HG03354 (cell line): Measurements from ENCODE around the gene LIPA.

Experiments
- ATAC-seq: cut with Tn5 transposase; IDR thresholded peaks from one replicate; pipeline ENCODE4 v1.9.1; 2021; ENCODE audit warnings: mild to moderate bottlenecking; ENCODE audit not compliant: unreplicated experiment, poor library complexity, severe bottlenecking

Gene LIPA

DNA sequence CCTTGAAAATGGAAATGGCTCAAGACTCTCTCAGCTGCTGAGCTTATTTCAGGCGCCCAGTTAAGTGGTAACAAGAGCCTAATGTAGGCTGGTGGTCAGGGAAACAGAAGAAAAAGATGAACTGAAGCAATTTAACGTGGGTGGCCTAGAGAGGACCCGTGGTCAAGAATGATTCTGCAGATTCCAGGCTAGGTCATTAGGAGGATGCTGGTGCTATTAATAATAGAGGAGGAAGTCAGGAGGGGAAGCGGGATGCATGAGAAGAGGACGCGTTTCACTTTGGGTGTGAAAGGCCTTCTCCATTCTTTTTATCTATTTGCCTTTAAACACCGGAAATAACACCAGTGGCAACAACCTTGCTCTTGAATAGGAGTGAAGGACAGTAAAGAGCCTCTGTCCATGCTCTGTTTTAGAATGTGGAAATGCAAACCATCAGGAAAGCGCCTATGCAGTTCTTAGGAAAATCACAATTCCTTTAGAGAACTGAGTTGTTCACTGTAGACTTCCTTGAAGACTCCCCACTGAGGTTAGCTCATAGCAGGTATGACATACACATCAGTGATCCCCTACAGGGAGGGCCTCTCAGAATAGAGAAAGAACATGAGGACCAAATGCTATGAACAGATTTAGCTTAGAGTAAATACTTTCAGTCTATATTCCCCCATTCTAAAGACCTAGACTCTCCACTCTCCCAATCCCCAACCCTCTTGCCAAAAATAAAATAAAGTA, 8.6 kb downstream of the LIPA start:
- no peak for ATAC-seq

DNA sequence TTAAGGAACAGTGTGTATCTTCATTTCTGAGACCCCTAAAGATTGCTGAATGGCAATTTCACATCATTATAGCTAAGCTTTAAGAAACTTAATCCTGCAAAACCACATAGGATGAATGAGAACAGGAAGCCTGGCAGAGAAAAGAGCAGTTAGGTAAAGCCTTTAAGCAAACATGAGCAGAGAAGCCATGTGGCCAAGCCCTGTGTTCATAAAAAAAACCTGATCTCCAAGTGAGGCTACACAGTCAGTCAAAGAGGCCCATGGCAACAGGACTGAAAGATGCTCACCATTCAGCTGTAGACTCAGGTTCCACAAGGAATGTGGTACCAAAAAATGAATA, 9.3 kb downstream of the LIPA start:
- no peak for ATAC-seq

DNA sequence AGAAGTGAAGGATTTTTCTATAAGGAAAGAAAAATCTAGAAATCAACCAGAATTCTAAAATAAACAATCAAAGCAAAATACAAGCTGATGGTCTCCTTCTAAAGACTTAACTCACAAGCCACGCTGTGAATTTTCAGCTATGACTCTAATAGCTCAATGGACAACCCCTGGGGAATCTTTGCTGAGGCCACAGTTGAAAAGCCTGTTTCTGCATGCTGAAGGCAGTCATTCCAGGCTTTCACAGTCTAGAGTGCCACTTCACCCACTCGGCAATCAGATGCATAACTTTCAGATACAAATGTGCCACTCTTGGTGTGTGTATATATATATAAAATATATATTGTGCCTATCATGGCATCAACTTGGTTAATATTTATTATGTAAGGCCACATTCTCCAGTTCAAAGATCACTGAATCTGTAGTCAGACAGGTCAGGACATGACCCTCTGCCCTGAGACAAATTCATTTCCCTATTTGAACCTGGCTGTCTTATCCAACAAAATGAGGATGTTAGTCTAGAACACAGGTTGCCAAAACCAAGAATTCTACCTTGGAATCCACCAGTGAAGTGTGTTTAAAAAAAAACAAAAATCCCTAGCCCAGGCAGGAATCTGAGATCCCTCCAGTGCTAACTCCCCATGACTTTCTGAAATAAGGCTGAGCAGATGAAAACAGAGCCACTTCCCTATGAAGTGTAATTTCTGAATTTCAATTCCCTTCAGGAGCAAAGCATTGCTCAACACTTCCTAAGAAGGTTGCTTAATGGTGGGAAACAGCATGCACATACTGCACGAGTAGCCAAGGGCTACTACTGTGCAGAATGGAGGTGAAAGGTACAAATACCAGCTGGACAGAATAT, 9.9 kb downstream of the LIPA start:
- peak; percentile 34 for ATAC-seq

DNA sequence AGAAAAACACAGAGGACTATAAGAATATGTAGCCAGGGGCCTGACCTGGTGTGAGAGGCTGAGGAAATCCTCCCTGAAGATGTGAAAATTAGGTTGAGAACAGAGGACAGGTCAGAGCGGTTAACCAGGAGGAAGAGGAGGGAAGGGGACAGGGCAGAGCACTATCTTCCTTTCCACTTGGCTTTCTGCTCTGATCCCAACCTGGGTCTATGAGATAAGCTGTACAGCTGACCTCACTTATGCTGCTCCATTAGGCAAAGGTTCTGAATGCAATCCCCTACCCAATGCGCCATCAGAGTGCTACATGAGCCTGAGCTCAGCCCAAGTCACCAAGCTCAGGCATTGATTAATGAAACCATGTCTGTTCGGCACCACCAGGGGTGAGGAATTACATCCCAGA, 10.5 kb downstream of the LIPA start:
- ATAC-seq = no peak

DNA sequence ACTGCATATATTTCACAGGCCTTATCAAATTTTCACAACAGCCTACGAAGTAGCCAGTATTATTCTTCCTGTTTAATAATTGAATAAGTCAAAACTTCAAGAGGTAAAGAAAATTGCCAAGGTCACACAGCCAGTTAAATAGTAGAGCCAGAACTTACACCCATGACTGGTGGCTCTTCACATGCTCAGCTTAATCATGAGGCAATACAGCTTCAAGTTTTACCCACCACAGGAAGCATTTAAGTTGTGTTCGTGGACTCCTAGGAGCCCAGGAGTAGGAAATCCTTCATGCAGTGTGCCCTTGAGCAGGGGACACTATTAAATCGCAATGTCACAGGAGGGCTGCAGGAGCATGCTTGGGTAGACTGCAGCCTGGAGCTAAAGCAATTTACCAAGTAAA, 11.1 kb downstream of the LIPA start:
- no peak for ATAC-seq

DNA sequence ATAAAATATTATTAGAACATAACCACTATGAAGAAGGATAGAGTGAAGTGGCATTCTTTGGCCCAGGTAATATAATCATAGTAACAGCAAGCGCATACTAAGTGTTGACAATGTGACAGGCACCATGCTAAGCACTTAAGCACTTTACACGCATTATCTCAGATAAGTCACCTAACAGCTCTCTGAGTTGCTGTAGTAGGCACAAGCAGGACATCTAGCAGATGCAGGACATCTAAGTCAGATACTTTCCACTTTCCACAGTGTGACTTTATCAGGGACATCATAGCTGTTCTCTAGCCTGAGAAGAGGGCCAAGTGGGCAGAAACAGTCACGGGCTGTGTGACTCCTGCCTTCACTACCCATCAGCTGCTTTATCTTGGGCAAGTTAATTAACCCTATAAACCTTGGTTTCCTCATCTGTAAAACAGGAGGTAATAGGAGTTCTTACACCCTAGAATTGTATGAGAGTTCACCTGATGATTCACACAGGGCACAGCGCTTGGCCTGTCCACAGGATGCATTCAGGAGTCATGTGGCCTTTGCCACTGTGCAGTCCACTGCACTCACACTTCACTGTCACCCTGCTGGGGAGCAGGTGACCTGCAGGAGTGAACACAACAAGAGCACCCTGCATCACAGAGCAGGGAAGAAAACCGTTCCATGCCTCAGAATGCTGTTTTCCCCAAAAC, 12.5 kb downstream of the LIPA start:
- no peak for ATAC-seq

DNA sequence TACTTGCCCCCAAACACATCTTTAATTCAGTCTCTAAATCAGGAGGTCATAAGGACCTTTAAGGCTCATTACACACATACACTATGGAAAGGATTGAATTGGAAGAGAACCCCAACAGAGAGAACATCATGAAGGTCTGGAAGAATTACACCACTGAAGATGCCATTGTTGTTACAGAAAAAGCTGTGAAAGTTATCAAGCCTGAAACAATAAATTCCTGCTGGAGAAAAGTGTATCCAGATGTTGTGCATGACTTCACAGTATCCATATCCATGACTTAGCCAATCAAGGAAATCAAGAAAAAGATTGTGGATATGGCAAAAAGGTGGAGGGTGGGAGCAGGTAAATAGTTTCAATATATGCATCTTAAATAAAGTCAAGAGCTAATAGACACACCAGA, 13.7 kb downstream of the LIPA start:
- no peak for ATAC-seq

DNA sequence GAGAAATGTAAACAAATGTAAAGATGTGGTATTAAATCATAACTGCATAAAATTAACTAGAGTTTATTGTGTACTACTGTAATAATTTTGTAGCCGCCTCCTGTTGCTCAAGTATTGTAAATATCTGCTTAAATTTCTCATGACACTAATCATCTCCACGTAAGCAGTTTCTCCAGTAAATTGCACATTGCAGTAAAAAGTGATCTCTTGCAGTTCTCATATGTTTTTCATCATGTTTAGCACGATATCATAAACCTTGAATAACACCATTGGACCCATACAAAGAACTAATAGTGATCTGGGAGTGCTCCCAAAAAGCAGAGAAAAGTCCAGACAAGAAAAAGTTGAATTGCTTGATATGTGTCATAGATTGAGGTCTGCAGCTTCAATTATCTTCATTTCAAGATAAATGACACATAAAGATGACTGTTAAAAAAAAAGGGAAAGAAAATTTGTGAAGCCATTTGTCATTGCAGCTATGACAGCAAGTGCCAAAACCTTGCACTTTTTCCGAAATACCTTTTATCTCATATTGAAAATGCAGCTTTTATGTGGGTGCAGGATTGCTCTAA, 15.3 kb downstream of the LIPA start:
- ATAC-seq = no peak

DNA sequence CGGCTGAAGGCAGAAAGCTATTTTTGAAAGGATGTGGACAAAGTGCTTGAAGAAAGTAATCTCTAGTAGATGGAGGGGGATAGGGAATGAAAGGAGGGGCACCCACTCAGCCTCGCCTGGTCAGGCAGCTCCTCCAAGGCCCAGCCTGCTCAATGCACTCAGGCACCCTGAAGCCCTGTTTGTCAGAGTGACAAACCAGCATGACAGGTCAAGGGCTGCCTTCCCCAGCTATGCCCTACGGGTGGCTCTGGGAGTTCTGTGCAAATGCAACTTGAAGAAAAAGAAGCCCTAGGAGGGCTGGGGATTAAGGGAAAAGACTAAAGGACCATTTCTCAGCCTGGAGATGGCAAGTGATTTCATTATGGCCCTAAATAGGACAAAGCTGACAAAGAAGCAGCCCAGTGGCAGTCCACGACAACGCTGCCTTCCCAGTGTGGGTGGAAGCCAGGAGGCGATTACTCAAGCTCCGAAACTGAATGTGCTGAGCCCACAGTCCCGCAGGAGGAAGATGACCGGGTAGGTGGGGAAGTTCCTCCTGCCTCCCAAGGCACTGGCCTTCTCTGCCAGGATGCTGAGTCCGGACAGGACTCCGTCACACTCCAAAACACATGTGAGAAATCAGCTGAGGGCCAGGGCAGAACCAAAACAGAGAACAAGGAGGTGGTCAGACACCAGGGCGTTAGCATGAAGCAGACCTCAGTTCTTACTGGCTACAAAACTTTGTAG, 16.3 kb downstream of the LIPA start:
- ATAC-seq = no peak

DNA sequence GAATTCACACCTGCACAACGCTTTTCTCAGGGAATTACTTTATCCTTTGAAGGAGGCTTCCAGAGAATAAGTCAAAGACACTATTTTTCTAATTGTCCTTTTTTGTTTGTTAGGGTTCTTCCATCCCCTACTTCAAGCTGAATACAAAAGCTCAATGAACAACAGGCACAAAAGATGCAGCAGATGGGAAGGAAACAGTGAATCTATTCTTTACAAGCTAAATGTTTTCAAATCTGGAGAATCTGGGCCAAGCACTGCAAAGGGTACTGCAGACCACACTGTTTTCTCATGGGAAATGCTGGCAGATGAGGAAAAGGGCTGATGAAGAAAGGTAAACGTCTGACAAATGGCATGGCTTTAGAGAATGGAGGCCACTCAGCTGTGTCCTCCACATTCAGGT, 18.5 kb downstream of the LIPA start:
- no peak for ATAC-seq

DNA sequence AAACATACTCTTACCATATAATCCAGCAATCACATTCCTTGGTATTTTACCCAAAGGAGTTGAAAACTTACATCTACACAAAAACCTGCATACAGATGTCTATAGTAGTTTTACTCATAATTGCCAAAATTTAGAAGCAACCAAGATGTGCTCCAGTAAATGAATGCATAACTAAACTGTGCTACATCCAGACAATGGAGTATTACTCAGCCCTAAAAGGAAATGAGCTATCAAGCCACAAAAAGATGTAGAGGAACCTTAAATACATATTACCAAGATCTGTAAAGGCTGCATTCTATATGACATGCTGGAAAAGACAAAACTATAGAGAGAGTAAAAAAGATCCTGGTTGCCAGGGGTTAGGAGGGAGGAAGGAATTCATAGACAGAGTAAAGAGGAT, 22.6 kb downstream of the LIPA start:
- no peak for ATAC-seq

DNA sequence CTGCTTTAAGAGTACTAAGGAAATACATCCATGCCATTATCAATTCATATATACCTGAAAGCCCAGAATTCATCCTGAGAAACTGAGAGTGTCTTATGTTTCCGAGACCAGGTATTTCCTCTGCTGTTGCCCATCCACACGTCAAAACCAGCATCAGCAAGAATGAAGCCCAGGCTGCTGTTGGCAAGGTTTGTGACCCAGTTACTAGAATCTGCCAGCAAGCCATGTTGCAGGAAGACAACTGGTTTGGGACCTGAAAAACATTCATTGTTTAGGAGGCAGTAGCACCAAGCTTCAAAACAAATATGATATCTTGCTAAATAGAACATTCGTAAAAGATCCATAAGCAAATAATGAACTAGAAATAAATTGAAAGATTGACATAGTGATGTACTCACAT, 23.4 kb downstream of the LIPA start:
- ATAC-seq = no peak

DNA sequence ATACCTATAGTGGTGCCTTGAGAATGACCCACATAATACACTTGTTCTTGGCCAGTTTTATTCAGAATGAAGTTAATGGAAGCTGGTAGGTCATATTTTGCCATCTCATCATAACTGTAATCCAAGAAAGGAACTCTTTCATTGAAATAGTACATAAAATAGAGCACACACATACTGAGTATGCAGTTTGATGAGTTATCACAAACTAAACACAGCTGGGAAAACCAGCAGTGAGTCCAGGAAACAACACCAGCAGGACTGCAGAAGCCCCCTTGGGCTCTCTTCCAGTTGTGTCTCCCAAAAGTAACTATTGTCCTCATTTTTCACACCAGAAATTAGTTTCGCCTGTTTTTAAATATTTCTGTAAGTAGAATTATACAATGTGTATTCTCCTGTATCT, 24.7 kb downstream of the LIPA start:
- no peak for ATAC-seq

DNA sequence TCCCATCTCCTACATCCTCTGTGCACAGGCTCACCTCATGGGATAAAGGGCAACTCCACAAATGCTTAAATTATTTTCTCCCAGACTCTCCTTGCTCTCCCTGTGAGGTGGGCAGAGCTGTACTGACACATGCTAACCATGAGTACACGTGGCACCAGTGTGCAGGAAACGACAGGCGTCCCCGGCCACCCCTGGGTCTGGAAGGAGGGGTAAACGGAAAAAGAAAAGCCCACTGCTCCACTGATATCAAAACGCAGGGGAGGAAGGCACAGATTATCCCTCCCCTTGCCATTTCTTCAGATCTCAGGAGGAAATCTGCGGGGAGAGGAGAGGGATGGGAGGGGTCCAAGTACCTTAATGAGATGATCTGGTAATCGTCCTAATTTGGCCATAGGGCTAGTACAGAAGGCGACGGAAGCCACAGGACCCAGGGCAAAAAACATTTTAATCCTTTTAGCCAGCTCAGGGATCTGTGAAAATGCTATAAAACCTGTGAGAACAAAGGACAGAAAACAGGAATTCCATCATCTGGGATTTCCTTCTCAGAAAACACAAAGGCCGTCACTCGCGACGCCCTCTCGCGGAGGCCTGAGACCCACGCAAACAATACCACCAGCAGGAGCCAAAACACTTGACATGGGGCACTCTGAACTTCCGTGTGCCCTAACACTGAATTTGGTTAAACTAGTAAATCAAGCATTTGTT, 26.7 kb downstream of the LIPA start:
- ATAC-seq = no peak

DNA sequence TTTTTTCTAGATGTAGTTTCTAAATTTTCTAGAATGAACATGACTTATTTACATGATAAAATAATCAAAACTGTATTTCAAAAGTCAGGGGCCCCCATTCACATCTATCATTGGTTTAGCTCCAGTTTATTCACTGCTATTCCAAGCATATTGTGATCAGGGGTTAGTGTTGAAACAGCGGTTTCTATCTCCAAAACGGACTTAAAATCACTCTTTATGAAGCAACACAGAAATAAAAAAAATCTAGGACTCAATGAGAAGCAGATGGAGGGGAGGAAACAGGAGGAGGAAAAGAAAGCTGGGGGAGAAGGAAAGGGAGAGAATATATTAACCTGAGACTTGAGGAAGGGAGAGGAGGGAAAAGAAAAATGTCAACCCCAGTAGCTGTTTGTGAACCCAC, 29.7 kb downstream of the LIPA start:
- ATAC-seq = no peak

DNA sequence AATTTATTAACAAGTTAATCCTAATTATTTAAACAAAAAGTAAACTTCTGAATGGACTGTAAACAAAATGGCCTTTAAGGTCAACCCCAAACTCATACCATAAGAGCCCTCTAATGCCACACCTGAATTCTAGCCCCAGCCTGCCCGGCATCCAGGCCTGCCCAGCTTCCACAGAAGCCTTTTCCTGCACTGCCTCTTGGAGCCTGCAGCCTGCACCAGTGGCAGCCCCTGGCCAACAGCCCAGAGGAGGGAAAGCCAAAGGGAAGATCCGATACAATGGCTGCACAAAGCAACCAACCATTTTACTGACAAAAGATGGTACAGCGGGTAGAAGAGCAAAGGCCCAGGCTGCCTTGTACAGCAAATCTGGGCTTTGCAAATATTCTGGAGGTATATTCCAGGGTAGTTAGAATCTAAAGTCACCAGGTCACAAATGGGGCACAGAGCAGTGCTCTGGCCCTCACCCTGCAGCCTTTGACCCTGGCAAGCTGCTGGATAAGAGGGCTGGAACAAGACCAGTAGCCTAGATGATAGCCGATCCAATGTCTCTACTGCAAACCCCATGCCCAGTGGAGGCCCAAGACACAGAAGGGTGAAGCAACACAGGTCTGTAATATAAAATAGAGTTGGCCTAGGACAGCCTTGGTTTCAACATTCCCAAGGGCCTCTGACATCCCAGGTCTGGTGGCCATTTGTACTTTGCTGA, 31.9 kb downstream of the LIPA start:
- no peak for ATAC-seq

DNA sequence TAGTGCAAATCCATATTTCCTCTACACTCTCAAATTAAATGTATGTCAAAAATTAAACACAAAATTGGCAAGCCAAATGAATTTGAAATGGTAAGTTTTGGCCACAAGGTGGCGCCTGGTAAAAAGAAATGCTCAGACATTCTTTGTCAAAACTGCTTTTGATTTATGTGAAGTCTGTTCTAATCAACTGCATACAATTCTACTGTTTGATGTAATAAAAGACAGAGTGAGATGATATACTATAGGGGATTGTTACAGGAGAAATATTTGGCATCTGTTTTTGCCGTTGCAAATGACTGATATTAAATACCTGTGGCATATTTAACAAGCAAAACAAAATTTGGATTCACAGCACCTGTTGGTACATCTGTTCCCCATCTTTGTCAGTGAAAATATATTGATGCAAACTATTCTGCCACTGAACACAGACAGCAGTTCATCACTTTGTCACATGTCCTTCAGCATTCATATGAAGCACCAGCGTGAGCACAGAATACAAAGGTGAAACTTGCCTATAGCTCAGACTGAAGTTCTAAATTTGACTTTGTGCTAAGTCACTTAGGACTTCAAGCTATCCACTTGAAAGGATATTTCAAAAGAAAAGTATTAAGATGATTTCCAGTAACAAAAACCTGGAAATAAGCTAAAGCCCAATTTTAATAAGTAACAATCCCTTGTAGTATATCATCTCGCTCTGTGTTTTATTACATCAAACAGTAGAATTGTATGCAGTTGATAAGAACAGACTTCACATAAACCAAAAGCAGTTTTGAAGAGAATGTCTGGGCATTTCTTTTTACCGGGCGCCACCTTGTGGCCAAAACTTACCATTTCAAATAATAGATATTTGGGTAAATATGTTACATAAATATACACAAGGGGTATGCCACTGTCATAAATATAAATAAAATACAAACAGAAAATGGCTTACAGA, 34.3 kb downstream of the LIPA start:
- ATAC-seq = no peak

DNA sequence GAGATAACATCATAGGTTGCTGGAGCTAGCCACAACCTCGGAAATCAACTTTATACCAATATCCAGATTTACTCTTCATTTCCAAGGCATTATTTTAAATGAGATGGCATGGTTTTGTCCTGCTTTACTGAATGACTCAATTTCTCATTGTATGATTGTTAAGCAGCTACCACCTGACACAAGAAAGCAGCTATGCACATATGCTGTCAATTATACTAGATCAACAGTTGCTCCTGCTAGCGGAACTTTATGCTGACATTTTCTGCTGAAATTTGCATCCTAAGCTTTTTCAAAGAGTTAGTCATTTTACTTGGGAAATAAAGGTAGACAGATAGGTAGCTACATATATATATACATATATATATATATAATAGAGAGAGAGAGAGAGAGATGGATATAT, 35.5 kb downstream of the LIPA start:
- ATAC-seq = no peak
